ENCODE measurements around the gene NEBL. TPM values are rescaled to one million over a fixed set of nuclear protein-coding genes. Genes with fewer than 3 reads are reported as not detected.

NEBL gene
- total RNA-seq, 1 donor from 2014 or later = 2.0 TPM

DNA sequence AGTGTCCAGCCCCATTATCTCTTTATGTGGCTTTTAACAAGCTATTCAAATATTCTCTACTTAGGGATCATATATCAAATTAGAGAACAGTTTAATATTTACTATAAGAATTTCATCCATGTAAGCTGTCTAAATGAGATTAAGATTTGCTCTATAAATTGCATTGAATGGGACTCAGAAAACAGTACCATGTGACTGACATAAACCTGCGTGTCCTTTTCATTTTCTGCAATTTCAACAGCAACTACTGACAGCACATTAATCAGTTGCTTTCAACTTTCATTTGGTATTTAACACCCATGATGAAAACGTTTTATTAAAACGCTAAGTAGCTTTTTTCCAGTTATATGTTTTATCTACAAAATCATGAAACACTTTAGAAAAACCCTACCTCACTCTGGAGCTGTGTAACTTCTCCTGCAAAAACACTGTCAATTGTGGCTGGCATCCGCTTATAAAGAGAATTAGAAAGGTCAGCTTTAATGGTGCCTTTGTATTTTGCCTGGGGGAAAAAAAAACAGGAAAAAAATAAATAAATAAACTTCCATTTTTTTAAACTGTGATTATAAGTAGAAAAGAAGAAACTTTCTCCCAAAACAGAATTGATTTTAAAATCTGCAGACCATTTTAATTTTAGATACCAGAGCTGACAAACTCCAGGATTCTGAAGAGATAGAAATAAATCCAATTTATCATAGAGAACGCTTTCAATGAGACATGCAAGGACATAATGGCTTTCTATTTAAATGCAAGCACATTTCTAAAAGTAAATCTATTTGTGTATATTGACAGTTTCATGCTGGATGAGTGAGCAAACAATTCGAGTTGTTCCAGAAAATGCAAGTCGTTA lies 9.2 kb downstream of the NEBL start:
- TF ChIP-seq, protein P1, sequence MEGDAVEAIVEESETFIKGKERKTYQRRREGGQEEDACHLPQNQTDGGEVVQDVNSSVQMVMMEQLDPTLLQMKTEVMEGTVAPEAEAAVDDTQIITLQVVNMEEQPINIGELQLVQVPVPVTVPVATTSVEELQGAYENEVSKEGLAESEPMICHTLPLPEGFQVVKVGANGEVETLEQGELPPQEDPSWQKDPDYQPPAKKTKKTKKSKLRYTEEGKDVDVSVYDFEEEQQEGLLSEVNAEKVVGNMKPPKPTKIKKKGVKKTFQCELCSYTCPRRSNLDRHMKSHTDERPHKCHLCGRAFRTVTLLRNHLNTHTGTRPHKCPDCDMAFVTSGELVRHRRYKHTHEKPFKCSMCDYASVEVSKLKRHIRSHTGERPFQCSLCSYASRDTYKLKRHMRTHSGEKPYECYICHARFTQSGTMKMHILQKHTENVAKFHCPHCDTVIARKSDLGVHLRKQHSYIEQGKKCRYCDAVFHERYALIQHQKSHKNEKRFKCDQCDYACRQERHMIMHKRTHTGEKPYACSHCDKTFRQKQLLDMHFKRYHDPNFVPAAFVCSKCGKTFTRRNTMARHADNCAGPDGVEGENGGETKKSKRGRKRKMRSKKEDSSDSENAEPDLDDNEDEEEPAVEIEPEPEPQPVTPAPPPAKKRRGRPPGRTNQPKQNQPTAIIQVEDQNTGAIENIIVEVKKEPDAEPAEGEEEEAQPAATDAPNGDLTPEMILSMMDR (IDR thresholded peaks at IDR 0.05) = no peak
- H3K27ac Mint-ChIP-seq (ENCODE audit: unreplicated experiment) = no peak overlapping the region
- H3K4me1 Mint-ChIP-seq (ENCODE audit: low read depth) = peaks cover 7% of the 10 kb centered on the region
- no peak for DNase-seq (ENCODE audit: low spot score)
- H3K36me3 Mint-ChIP-seq (ENCODE audit: low read depth) = no peaks in the 10 kb centered on the region
- peaks cover 6% of the 10 kb centered on the region for H3K27me3 Mint-ChIP-seq (ENCODE audit: low read depth)
- no peaks in the 10 kb centered on the region for H3K9me3 Mint-ChIP-seq (ENCODE audit: low read depth)
- no peak overlapping the region for H3K4me3 Mint-ChIP-seq (ENCODE audit: unreplicated experiment)

DNA sequence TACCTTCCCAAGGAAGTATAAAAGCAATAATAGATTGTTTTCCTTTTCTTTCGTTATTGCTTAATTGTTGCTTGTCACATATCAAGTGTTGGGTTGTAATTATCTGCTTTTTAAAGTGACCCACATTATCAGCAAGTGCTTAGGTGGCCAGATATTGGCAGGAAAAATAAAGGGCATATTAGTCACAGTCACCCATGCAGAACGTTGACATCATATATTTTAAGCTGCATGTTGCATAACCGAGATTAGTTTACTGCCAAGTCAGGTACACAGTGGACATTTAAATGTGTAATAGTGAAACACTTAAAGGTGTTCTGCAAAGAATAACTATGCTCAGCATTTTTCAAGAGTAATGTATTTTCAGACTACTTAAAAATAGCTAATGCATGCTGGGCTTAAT lies 11.4 kb downstream of the NEBL start:
- Mint-ChIP-seq H3K4me1 (ENCODE audit: low read depth) (no peaks in the 10 kb centered on the region), H3K36me3 (ENCODE audit: low read depth) (no peaks in the 10 kb centered on the region)

DNA sequence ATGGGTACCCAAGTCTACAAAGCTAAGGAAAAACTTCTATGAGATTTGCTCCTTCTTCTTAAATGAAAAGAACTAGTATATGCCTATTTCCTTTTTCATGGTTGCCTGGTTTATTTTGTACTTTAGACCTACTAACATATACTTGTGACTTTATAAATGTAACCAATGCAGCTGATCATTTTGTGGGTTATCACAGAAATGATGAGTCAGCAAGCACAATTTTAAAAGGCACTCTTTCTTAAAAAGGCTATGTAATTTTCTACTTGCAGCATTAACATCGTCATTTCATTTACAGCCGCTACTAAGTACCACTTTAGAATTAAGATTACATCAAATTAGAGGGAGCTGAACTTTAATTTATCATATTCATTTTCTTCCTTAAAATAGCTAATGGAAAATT lies 13.6 kb downstream of the NEBL start:
- TF ChIP-seq, protein P1 (IDR thresholded peaks at IDR 0.05) = no peak
- H3K9me3 Mint-ChIP-seq (ENCODE audit: low read depth) = no peaks in the 10 kb centered on the region
- H3K4me1 Mint-ChIP-seq (ENCODE audit: low read depth) = no peaks in the 10 kb centered on the region
- no peak overlapping the region for H3K4me3 Mint-ChIP-seq (ENCODE audit: unreplicated experiment)
- no peak overlapping the region for H3K27ac Mint-ChIP-seq (ENCODE audit: unreplicated experiment)
- H3K36me3 Mint-ChIP-seq (ENCODE audit: low read depth) = no peaks in the 10 kb centered on the region
- no peak for DNase-seq (ENCODE audit: low spot score)
- peaks cover under 1% of the 10 kb centered on the region for H3K27me3 Mint-ChIP-seq (ENCODE audit: low read depth)

More for the DNA sequence above, 11.4 kb downstream of the NEBL start:
- Mint-ChIP-seq H3K9me3 (ENCODE audit: low read depth) (no peaks in the 10 kb centered on the region), H3K27me3 (ENCODE audit: low read depth) (peaks cover 6% of the 10 kb centered on the region), H3K27ac (ENCODE audit: unreplicated experiment) (no peak overlapping the region), H3K4me3 (ENCODE audit: unreplicated experiment) (no peak overlapping the region)
- DNase-seq (ENCODE audit: low spot score) = no peak
- TF ChIP-seq, protein P1 (IDR thresholded peaks at IDR 0.05) = no peak

DNA sequence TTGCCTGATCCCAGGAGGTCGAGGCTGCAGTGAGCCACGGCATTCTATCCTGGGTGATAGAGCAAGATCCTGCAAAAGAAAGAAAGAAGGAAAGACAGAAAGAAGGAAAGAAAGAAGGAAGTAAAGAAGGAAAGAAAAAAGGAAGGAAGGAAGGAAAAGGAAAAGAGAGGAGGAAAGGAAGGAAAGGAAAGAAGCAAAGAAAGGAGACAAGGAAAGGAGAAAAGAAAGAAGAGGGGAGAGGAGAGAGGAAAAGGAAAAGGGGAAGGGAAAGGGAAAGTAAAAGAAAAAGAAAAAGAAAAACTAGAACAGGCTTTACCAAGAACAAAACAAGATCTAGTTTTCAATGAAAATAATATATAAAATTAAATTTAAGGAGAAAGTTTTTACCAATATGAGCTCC lies 15.0 kb downstream of the NEBL start:
- Mint-ChIP-seq H3K4me3 (ENCODE audit: unreplicated experiment) (no peak overlapping the region), H3K4me1 (ENCODE audit: low read depth) (peaks cover 5% of the 10 kb centered on the region), H3K27me3 (ENCODE audit: low read depth) (no peaks in the 10 kb centered on the region), H3K9me3 (ENCODE audit: low read depth) (peaks cover 3% of the 10 kb centered on the region), H3K36me3 (ENCODE audit: low read depth) (peaks cover 1% of the 10 kb centered on the region), H3K27ac (ENCODE audit: unreplicated experiment) (no peak overlapping the region)
- no peak for DNase-seq (ENCODE audit: low spot score)
- TF ChIP-seq, protein P1 (IDR thresholded peaks at IDR 0.05) = no peak

DNA sequence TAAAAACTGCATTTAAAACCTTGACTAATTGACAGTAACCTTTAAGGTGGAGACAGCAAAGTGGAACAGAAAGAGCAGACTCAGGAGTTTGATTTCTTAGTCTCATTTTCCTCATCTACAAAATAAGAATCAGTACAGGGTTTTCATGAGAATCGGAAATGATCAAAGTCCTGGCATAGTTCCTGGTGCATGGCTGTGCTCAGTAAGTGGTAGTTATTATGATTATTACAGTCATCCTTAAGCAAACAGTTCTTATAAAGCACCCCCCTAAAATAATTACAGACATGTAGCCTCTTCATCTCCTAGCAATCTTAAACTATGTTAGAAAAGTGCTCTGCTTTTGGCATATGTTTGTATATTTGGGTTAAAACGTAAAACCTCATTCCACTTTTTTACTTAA lies 18.0 kb downstream of the NEBL start:
- Mint-ChIP-seq H3K36me3 (ENCODE audit: low read depth) (peaks cover 1% of the 10 kb centered on the region), H3K27ac (ENCODE audit: unreplicated experiment) (no peak overlapping the region), H3K4me3 (ENCODE audit: unreplicated experiment) (no peak overlapping the region), H3K9me3 (ENCODE audit: low read depth) (peaks cover 3% of the 10 kb centered on the region), H3K4me1 (ENCODE audit: low read depth) (peaks cover 5% of the 10 kb centered on the region), H3K27me3 (ENCODE audit: low read depth) (no peaks in the 10 kb centered on the region)
- no peak for DNase-seq (ENCODE audit: low spot score)
- TF ChIP-seq, protein P1 (IDR thresholded peaks at IDR 0.05) = no peak

Data from chondrocyte (in vitro differentiated cells).